ENCODE data around the gene ZNF768.
A peak's percentile ranks its signal among the peaks of the same experiment; 100 is the strongest.

The ZNF768 gene

DNA sequence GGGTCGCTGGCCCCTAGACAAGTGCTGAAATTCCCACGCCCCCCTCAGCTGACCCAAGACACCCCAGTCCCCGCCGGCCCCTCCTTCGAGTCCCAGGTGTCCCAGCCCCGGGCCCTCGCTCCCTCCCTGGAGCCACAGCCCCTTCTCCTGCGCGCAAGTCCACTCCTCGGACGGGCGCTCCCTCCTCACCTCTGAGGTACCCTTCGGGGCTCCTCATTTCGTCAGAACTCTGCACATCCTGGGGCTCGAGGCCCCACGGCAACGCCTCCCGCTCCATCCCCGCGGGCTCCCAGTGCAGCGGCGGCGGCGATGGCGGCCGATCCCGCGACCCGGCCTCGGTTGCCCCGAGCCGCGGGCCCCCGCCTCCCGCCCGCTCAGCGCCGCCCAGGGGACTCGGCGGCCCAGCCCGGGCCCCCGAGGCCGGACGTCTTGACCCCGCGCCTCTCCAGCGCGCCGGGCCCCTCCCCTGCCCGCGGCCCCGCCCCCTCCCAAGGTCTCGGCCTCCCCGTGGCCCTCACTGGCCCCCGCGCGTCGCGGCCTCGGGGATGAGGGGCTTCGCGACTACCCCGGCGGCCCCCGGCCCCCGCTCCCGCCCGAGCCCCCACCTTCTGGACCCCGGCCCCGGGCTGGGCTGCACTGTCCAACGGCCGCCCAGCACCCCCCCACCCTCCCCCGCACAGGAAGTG, at the start of gene ZNF768:
Gene ZNF768 (minus strand): TSS at position 430 of the 686 bp plus-strand sequence. CDS start 153 bp downstream, at position 277.
- H3K4me3 Mint-ChIP-seq, result peak within 1 kb of the TSS; percentile 87
- H3K27me3 Mint-ChIP-seq, result no peaks in the 10 kb centered on the region
- no peaks in the 10 kb centered on the region for H3K36me3 Mint-ChIP-seq
- peak within 1 kb of the TSS; percentile 76 for H3K27ac Mint-ChIP-seq
- no peaks in the 10 kb centered on the region for H3K9me3 Mint-ChIP-seq
- H3K4me1 Mint-ChIP-seq, result peaks cover 32% of the 10 kb centered on the region

DNA sequence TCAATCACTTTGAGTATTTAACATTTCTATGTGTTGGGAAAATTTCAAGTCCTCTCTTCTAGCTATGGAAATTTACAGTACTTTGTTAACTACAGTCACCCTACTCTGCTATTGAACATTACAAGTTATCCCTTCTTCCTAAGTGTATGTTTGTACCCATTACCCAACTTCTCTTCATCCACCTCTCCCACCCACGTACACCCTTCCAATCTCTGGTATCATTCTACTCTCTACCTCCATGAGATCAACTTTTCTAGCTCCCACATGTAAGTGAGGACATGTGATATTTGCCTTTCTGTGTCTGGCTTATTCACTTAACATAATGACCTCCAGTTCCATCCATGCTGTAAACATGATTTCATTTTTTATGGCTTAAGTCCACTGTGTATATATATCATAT, 48.3 kb upstream of the ZNF768 start:
- H3K27ac Mint-ChIP-seq, result no peak overlapping the region

DNA sequence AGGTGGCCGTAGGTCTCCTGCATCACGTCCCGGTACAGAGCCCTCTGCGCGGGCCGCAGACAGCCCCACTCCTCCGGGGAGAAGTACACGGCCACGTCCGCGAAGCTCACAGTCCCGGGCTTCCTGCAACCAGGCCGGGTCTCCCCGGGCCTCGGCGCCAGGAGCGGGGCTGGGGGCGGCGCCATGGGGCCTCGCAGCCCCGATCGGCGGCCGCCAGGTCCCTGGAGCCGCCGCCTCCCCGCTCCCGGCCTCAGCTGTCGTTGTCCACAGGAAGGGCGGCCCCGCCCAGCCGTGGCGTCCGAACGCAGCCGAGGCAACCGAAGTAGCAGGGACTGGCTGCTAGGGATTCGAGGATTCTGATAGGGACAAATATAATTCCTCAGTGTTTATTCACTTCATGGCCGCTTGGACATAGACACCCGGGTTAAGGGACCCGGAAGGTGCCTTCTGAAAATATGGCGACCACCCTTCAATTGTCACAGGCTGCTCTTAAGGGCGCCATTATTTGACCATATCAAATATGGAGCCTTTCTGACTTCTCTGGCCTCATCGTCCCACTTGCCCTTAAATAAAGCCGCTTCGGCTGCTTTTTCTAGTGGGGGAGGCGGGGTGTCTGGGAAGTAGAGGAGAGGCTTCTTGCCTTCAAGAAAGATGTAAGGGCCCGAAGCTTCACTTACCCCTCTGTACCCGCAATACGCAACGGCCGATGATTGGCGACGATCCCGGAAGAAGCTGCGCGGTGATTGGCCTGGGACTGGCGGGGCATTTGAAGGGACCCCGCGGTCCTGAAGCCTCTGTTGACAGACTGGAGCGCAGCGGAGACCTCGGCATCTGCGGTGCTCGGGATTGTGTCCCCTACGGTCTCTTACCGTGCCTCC, 45.3 kb upstream of the ZNF768 start, which contains the start of gene ZNF688:
Gene ZNF688 (minus strand): TSS at position 270 of the 878 bp plus-strand sequence. CDS start 85 bp downstream, at position 185.
- H3K27ac Mint-ChIP-seq, result peak within 1 kb of the TSS; percentile 92
- H3K27me3 Mint-ChIP-seq, result no peaks in the 10 kb centered on the region
- H3K4me1 Mint-ChIP-seq, result peaks cover 40% of the 10 kb centered on the region
- H3K4me3 Mint-ChIP-seq, result peak within 1 kb of the TSS; percentile 89
- H3K36me3 Mint-ChIP-seq, result no peaks in the 10 kb centered on the region
- no peaks in the 10 kb centered on the region for H3K9me3 Mint-ChIP-seq

More for the DNA sequence above, 48.3 kb upstream of the ZNF768 start:
- Mint-ChIP-seq H3K4me3 (no peak overlapping the region), H3K27me3 (no peaks in the 10 kb centered on the region), H3K36me3 (no peaks in the 10 kb centered on the region), H3K9me3 (no peaks in the 10 kb centered on the region), H3K4me1 (peaks cover 22% of the 10 kb centered on the region)

DNA sequence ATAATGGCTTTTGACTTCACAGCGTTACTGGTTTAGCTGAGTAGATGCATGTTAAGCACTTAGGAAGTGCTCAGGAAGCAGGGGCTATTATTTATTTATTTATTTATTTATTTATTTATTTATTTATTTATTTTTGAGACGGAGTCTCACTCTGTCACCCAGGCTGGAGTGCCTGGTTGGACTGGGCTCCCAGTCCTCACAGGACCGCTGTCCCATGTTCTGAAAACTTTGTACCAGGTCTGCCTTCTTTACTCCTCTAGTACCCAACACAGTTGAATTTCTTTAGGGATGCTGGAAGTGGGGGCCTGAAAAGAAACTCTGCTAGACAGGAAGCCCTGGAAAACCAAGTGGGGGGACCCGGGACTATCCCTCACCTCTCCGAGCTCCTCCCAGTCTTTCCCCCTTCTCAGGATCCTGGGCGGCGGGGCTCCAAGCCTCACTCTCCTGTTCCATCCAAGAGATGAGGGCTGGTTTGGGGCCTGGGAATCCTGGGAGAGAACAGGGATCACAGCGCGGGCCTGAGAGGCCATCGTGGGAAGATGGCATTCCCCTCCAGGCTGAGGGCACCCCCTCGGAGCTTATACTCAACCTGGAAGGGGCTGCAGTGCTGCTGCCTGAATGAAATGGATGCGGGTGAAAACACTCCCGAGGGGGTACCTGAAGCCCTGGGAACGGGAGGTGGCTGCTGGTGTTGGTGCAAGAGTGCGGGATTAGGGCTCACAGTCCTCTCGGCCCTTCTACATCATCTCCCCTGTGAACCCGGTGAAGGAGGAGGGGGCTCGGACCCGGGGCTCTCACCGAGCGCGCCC, 44.5 kb upstream of the ZNF768 start:
- H3K27ac Mint-ChIP-seq, result peak overlapping the region; percentile 92
- H3K9me3 Mint-ChIP-seq, result no peaks in the 10 kb centered on the region
- peak overlapping the region; percentile 85 for H3K4me3 Mint-ChIP-seq
- H3K4me1 Mint-ChIP-seq, result peaks cover 45% of the 10 kb centered on the region
- H3K27me3 Mint-ChIP-seq, result no peaks in the 10 kb centered on the region
- H3K36me3 Mint-ChIP-seq, result no peaks in the 10 kb centered on the region

DNA sequence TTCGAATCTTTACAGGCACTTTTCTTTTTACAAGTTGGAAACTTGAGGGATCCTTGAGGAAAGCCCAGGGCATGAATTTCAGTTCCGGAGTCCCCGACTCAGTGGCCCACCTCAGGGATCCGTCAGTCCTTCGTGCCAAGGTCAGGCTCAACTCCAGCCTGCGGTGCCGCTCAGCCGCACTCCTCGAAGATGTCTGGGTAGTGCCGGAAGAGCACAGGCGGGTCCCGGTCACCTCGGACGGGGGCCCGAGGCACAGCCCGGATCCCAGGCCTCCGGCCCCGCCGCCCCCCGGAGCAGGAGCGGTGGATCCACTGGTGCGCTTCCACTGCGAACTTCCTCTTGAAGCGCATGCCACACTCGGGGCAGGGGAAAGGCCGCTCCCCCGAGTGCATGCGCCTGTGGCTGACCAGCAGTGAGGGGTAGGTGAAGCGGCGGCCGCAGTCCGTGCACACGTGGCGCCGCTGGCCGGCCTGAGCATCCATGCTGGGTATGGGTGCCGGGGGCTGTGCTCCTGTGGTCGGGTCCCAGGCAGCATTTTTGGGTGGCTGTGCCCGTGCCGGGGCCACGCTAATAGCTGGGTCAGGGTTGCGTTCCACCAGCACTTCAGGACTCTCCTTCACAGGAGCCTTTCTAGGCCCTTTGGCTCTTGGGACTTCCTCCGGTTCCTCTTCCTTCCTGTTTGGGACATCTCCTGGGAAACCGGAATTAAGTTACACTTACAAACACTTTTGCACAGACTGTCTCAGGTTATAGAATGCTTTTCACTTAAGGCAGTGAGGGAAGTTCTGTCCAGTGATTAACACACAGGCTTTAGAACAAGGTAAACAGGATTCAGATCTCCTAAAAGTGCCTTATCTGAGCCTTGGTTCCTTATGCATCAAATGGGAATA, 43.6 kb upstream of the ZNF768 start:
- peak overlapping the region; percentile 30 for H3K27ac Mint-ChIP-seq
- H3K36me3 Mint-ChIP-seq, result no peaks in the 10 kb centered on the region
- H3K4me1 Mint-ChIP-seq, result peaks cover 45% of the 10 kb centered on the region
- H3K4me3 Mint-ChIP-seq, result peak overlapping the region; percentile 52
- no peaks in the 10 kb centered on the region for H3K9me3 Mint-ChIP-seq
- H3K27me3 Mint-ChIP-seq, result no peaks in the 10 kb centered on the region

DNA sequence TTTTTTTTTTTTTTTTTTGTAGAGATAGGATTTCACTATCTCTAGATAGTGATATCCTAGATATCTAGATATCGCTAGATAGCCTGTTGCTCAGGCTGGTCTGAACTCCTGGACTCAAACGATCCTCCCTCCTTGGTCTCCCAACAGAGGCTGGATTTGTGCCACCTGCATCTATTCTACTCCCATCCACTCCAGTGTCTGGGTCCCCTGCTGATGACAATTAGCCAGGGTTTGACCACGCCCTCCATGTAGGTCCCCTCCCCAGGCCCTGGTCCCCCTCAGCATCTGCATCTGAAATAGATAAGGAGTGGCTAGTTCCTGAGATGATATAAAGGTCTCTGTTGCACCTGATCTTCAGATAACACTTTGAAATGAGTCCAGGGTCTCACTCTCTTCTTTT, 42.9 kb upstream of the ZNF768 start:
- Mint-ChIP-seq H3K9me3 (no peaks in the 10 kb centered on the region), H3K27ac (no peak overlapping the region), H3K27me3 (no peaks in the 10 kb centered on the region), H3K4me1 (peaks cover 45% of the 10 kb centered on the region), H3K4me3 (no peak overlapping the region), H3K36me3 (no peaks in the 10 kb centered on the region)

DNA sequence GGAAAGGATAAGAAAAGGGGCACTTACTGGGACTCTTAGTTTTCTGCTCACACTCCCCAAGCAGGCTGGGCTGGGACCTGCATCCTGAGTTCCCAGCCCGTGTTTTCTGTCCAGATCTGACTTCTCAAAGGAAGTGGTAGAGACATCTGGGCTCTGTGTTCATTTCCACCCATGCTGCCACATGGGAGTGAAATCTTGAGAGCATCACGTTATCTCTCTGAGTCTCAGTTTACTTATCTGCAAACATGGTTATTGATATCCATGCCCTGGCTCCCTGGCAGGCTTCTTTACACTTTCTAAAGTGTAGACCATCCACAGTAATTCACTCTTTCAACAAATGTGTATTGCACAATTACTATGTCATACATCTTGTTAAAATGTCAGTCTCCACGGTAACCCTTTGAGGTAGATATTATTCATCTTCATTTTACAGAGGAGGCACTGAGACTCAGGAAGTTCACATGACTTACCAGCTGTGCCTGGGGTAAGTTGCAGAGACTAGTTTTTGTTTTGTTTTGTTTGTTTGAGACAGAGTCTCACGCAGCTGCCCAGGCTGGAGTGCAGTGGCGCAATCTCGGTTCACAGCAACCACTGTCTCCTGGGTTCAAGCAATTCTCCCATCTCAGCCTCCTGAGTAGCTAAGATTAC, 41.7 kb upstream of the ZNF768 start:
- peaks cover 41% of the 10 kb centered on the region for H3K4me1 Mint-ChIP-seq
- H3K36me3 Mint-ChIP-seq, result no peaks in the 10 kb centered on the region
- H3K27ac Mint-ChIP-seq, result peak overlapping the region; percentile 98
- no peaks in the 10 kb centered on the region for H3K9me3 Mint-ChIP-seq
- peak overlapping the region; percentile 81 for H3K4me3 Mint-ChIP-seq
- no peaks in the 10 kb centered on the region for H3K27me3 Mint-ChIP-seq

DNA sequence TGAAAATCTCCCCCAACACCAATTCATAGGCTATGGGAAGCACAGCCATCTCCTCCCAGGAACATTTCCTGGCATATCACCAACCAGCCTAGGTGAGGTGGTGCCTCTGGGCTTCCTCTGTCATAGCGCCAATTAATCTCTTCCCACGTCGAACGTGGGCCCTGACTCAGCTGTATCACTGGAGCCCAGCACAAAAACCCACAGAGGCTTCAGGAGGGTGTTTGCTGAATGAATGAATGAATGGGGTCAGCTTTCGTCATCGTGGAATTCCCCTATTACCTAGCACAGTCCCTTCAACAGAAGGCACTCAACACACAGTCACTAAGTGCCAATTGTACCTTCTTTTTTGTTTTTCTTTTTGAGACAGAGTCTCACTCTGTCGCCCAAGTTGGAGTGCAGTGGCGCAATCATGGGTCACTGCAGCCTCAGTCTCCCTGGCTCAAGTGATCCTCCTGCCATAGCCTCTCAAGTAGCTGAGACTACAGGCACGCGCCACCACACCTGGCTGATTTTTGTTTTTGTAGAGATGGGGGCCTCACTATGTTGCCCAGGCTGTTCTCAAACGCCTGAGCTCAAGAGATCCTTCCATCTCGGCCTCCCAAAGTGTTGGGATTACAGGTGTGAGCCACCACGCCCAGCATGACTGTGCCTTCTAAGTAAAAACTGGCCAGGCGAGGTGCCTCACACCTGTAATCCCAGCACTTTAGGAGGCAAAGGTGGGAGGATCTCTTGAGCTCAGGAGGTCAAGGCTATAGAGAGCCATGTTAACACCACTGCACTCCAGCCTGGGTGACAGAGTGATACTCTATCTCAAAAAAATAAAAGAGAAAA, 41.0 kb upstream of the ZNF768 start:
- H3K27me3 Mint-ChIP-seq, result no peaks in the 10 kb centered on the region
- peaks cover 38% of the 10 kb centered on the region for H3K4me1 Mint-ChIP-seq
- H3K36me3 Mint-ChIP-seq, result no peaks in the 10 kb centered on the region
- peak overlapping the region; percentile 81 for H3K4me3 Mint-ChIP-seq
- no peaks in the 10 kb centered on the region for H3K9me3 Mint-ChIP-seq
- peak overlapping the region; percentile 98 for H3K27ac Mint-ChIP-seq

DNA sequence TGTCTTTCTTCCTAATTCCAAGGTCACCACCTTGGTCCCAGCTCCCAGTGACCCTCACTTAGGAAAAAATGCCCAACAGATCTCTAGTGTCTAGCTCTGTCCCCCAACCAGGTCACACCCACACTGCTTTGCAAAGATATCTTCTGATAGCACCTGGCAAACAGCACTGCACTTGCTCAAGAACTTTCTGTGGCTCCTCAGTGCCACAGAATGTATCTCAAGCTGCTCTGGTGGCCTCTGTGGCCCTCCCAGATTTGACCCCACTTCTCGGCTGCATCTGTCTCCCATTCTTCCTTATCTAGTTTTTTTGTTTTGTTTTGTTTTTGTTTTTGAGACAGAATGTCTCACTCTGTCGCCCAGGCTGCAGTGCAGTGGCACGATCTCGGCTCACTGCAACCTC, 40.2 kb upstream of the ZNF768 start:
- no peak overlapping the region for H3K4me3 Mint-ChIP-seq
- no peaks in the 10 kb centered on the region for H3K36me3 Mint-ChIP-seq
- no peaks in the 10 kb centered on the region for H3K27me3 Mint-ChIP-seq
- H3K27ac Mint-ChIP-seq, result peak overlapping the region; percentile 33
- peaks cover 35% of the 10 kb centered on the region for H3K4me1 Mint-ChIP-seq
- no peaks in the 10 kb centered on the region for H3K9me3 Mint-ChIP-seq

DNA sequence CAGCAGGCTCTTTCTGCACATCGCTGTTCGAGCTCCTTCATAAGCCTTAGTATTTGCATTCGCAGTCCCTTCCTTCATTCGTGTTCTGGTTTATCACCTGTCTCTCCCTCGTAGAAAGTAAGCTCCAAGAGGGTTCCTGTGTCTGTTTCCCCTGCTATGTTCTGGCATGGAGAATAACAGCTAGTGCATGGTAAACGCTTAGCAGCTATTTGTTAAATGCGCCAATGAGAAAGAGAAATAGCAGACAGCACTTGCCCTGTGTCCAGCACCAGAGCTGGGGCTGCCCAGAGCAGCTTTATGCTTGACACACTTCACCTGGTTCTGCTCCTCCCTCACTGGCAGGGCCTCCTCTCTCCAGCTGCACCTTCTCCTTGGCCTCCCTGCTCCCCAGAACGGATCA, 39.6 kb upstream of the ZNF768 start:
- H3K36me3 Mint-ChIP-seq, result no peaks in the 10 kb centered on the region
- no peaks in the 10 kb centered on the region for H3K27me3 Mint-ChIP-seq
- no peak overlapping the region for H3K4me3 Mint-ChIP-seq
- no peaks in the 10 kb centered on the region for H3K9me3 Mint-ChIP-seq
- peak overlapping the region; percentile 33 for H3K27ac Mint-ChIP-seq
- peaks cover 38% of the 10 kb centered on the region for H3K4me1 Mint-ChIP-seq

DNA sequence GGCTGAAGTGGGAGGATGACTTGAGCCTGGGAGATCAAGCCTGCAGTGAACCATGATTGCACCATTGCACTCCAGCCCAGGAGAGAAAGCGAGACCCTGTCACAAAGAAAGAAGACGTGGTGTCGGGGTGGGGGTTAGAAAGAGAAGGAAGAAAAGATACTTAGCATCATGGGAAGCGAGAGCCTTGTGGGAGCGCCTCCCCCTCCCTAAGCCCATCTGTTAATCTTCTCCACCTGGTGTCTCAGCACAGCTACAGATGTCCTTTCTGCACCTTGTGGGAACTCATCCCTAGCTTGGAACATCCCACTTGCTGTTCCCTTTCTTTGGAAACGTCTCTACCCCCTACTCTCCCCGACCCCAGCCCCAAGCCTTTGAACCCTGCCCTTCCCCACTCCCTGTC, 39.2 kb upstream of the ZNF768 start:
- Mint-ChIP-seq H3K4me3 (no peak overlapping the region), H3K27me3 (no peaks in the 10 kb centered on the region), H3K9me3 (no peaks in the 10 kb centered on the region), H3K4me1 (peaks cover 37% of the 10 kb centered on the region), H3K27ac (no peak overlapping the region), H3K36me3 (no peaks in the 10 kb centered on the region)

DNA sequence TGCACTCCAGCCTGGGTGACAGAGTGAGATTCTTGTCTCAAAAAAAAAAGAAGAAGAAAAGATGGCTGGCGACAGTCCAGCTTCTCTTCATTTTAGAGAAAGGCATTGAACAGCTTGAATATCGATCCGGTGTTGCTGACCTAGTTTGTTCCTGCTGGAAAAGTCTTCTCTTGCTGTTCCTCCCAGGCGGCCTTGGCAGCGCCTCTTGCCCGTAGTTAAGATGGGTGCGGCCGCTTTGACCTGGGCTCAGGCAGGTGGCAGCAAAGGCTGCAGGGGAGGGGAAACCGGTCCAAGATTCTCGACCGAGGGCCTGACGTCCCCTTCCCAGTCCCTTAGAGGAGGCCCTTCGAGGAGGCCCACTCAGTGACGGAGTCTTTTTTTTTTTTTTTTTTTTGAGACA, 35.7 kb upstream of the ZNF768 start:
- no peak overlapping the region for H3K27ac Mint-ChIP-seq
- peak overlapping the region; percentile 85 for H3K4me3 Mint-ChIP-seq
- no peaks in the 10 kb centered on the region for H3K9me3 Mint-ChIP-seq
- H3K27me3 Mint-ChIP-seq, result no peaks in the 10 kb centered on the region
- H3K4me1 Mint-ChIP-seq, result peaks cover 31% of the 10 kb centered on the region
- no peaks in the 10 kb centered on the region for H3K36me3 Mint-ChIP-seq

DNA sequence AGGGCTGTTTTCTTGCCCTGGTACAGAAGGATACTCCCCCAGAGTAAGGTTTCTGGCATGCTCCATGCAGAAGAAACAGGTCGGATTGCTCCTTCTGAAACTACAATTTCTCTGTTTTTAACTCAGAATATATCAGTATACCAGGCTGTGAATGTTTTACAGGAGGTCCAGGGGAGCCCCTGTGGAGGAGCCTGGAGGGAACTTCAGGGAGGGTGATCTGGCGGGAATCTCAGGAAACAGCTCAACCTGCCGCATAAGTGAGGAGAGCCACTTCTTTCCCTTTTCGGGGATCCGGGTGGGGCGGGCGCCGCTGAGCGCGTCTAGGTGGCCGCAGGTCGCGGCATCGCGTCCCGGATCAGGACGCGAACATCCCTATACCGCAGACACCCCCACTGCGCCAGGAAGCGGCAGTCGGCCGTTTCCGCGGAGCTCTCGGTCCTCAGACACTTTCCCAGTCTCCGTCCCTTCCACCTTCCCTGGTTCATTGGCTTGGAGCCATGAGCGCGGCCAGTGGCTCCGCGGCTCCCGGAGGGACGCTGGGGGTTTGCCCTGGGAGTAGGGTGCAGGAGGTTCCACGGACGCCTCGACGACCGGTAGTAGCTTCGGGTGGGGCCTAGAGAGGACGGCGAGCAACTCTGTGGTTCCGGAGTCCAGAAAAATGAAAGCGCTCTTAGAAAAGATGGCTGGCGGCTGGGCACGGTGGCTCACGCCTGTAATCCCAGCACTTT, 34.9 kb upstream of the ZNF768 start:
- Mint-ChIP-seq H3K4me3 (peak overlapping the region; percentile 85), H3K36me3 (no peaks in the 10 kb centered on the region), H3K27ac (peak overlapping the region; percentile 84), H3K9me3 (no peaks in the 10 kb centered on the region), H3K27me3 (no peaks in the 10 kb centered on the region), H3K4me1 (peaks cover 29% of the 10 kb centered on the region)
